Keratinocyte (primary cell): ENCODE measurements around the gene GATA1. TPM values are rescaled to one million over a fixed set of nuclear protein-coding genes. Genes with fewer than 3 reads are reported as not detected.

Source experiments
- DNase-seq: peaks from one replicate; pipeline ENCODE4 v3.0.0-alpha.2; 2011; ENCODE audit warnings: low read depth, missing footprints, low spot score
- FAIRE-seq: peaks from 2 replicates; lab custom pipeline; 2011; peaks lifted over from hg19 to GRCh38; lab: Jason Lieb, UNC
- H2AFZ ChIP-seq: 2 replicates; pipeline ENCODE4 v1.6.0; 2012; ENCODE audit warnings: low read length, control low read depth, inconsistent platforms; ENCODE audit not compliant: control insufficient read depth
- H3K27ac ChIP-seq: 2 replicates; pipeline ENCODE4 v1.5.1; 2011; ENCODE audit warnings: low read length; ENCODE audit not compliant: control insufficient read depth, insufficient read depth
- H3K27me3 ChIP-seq: 3 replicates; pipeline ENCODE4 v1.6.0; 2011; ENCODE audit warnings: low read length; ENCODE audit not compliant: control insufficient read depth, insufficient read depth; ENCODE audit errors: extremely low read depth
- H3K36me3 ChIP-seq, 2 experiments: 2 replicates in 1 of 2; 3 replicates in 1 of 2; pipeline ENCODE4 v1.5.1; 2011; ENCODE audit warnings: low read length in 2 of 2, mild to moderate bottlenecking in 1 of 2; ENCODE audit not compliant: control insufficient read depth in 2 of 2, insufficient read depth in 2 of 2; ENCODE audit errors: extremely low read depth in 1 of 2
- H3K4me1 ChIP-seq: 3 replicates; pipeline ENCODE4 v1.5.1; 2011; ENCODE audit warnings: low read length; ENCODE audit not compliant: control insufficient read depth, insufficient read depth; ENCODE audit errors: extremely low read depth
- H3K4me2 ChIP-seq: 3 replicates; pipeline ENCODE4 v1.6.0; 2011; ENCODE audit warnings: low read depth, low read length; ENCODE audit not compliant: control insufficient read depth, insufficient read depth; ENCODE audit errors: extremely low read depth
- H3K4me3 ChIP-seq, 3 experiments: fragments of 200-600 bp in 1 of 3; sonication (generic) in 1 of 3; 2 replicates in 2 of 3; 3 replicates in 1 of 3; pipeline ENCODE4 v1.5.1; 2011 to 2016; ENCODE audit warnings: low read length in 3 of 3, mild to moderate bottlenecking in 3 of 3, control low read depth in 2 of 3, inconsistent platforms in 1 of 3, low read depth in 1 of 3, mixed read lengths in 1 of 3, mixed run types in 1 of 3, moderate library complexity in 1 of 3; ENCODE audit not compliant: control insufficient read depth in 2 of 3, insufficient read depth in 2 of 3; ENCODE audit errors: extremely low read depth in 1 of 3
- H3K79me2 ChIP-seq: 2 replicates; pipeline ENCODE4 v1.6.0; 2012; ENCODE audit warnings: low read length; ENCODE audit not compliant: control insufficient read depth, insufficient read depth
- H3K9ac ChIP-seq: 3 replicates; pipeline ENCODE4 v1.6.0; 2011; ENCODE audit warnings: low read length; ENCODE audit not compliant: control insufficient read depth, insufficient read depth; ENCODE audit errors: extremely low read depth
- H3K9me1 ChIP-seq: 3 replicates; pipeline ENCODE4 v1.6.0; 2011; ENCODE audit warnings: low read length; ENCODE audit not compliant: control insufficient read depth, insufficient read depth; ENCODE audit errors: extremely low read depth
- H3K9me3 ChIP-seq: 2 replicates; pipeline ENCODE4 v1.5.1; 2012; ENCODE audit warnings: low read depth, low read length; ENCODE audit not compliant: control insufficient read depth
- H4K20me1 ChIP-seq: 3 replicates; pipeline ENCODE4 v1.6.0; 2011; ENCODE audit warnings: low read length; ENCODE audit not compliant: control insufficient read depth, insufficient read depth; ENCODE audit errors: extremely low read depth
- CTCF ChIP-seq, 3 experiments: IDR thresholded peaks in 1 of 3; conservative IDR thresholded peaks in 1 of 3; optimal IDR thresholded peaks in 1 of 3; 2 replicates in 2 of 3; 3 replicates in 1 of 3; pipeline versions ENCODE3 to v1.5.1; 2011; ENCODE audit warnings: low read length in 3 of 3, mild to moderate bottlenecking in 3 of 3, moderate library complexity in 2 of 3, control low read depth in 1 of 3, inconsistent platforms in 1 of 3; ENCODE audit not compliant: insufficient read depth in 2 of 3; ENCODE audit errors: extremely low read depth in 1 of 3
- EZH2 ChIP-seq: IDR thresholded peaks from one replicate; pipeline ENCODE4 v1.6.1; 2012; ENCODE audit warnings: inconsistent platforms, mild to moderate bottlenecking, low read length, moderate library complexity
- dilution Hi-C: fragments of 300-500 bp; cut with MboI; formaldehyde crosslinking; loops from one replicate; pipeline ENCODE4 v1.7.0; 2020; ENCODE audit warnings: low sequenced_read_pairs; ENCODE audit not compliant: extremely low pct_ligation_motif_present
- polyA plus RNA-seq, 5 experiments: library from polyadenylated mRNA; depleted of rRNA in 3 of 5; stranded (reverse) in 3 of 5; stranded (forward) in 1 of 5; unstranded in 1 of 5; fragments of >200 nt; gene quantifications; 1 replicate in 1 of 5; 2 replicates in 3 of 5; 3 replicates in 1 of 5; pipeline versions ENCODE4 v1.2.1 to v1.2.3, GENCODE V29; 2011 to 2012; ENCODE audit warnings: missing spikeins in 2 of 5, low read depth in 1 of 5, low replicate concordance in 1 of 5

Gene GATA1
- polyA plus RNA-seq, 1 donor (not counting 4 experiments of a cell fraction or from before 2014, with no cell fraction given), result not detected

DNA sequence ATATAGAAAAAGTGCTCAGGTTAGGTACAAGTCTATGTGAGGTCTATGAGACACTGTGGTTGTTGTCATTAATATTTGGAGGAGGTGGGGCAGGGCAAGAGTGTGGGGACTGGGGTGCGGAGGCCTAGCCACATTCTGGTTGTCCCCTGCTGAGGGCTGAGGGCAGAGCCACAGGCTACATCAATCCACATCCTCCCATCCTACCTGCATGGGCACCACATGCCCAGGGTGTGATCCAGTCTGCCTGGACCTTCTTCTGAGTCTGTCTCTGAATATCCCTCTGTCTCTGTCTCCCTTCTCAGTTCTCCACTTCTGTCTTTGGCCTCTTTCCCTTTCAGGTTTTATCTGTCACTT lies 1.2 kb upstream of the GATA1 start:
- Histone ChIP-seq H3K9me3 (no peaks in the 10 kb centered on the region), H3K9me1 (no peaks in the 10 kb centered on the region), H3K4me1 (no peaks in the 10 kb centered on the region), H3K4me3 (no peak overlapping the region), H3K27ac (no peak overlapping the region), H3K27me3 (peaks cover 9% of the 10 kb centered on the region), H3K36me3 (no peaks in the 10 kb centered on the region), H2AFZ (no peak overlapping the region), H4K20me1 (no peaks in the 10 kb centered on the region), H3K4me2 (no peak overlapping the region), H3K9ac (no peak overlapping the region), H3K79me2 (no peaks in the 10 kb centered on the region)
- no peak for FAIRE-seq
- DNase-seq, result no peak
- TF ChIP-seq EZH2 (no peak), CTCF (optimal IDR thresholded peaks at IDR 0.05 in 1 of 3, IDR thresholded peaks at IDR 0.05 in 1 of 3, conservative IDR thresholded peaks at IDR 0.05 in 1 of 3; ENCODE audit: extremely low read depth in 1 of 3, insufficient read depth in 2 of 3, low read length in 3 of 3) (no peak)
- dilution Hi-C loops, result no loop called here

GRCh38 chrX:48785540-48786214 lies 713 bp upstream of the GATA1 start:
- peaks cover 9% of the 10 kb centered on the region for H3K27me3 ChIP-seq
- H3K36me3 ChIP-seq, result no peaks in the 10 kb centered on the region
- TF ChIP-seq EZH2, result no peak
- no peak for TF ChIP-seq CTCF (optimal IDR thresholded peaks at IDR 0.05 in 1 of 3, IDR thresholded peaks at IDR 0.05 in 1 of 3, conservative IDR thresholded peaks at IDR 0.05 in 1 of 3; ENCODE audit: extremely low read depth in 1 of 3, insufficient read depth in 2 of 3, low read length in 3 of 3)
- dilution Hi-C loops, result no loop called here
- H3K9ac ChIP-seq, result no peak overlapping the region
- FAIRE-seq (no peak), DNase-seq (no peak)
- no peak overlapping the region for H2AFZ ChIP-seq
- H3K9me3 ChIP-seq, result no peaks in the 10 kb centered on the region
- no peaks in the 10 kb centered on the region for H3K9me1 ChIP-seq
- no peak overlapping the region for H3K4me2 ChIP-seq
- no peaks in the 10 kb centered on the region for H3K79me2 ChIP-seq
- no peak overlapping the region for H3K27ac ChIP-seq
- H3K4me1 ChIP-seq, result no peaks in the 10 kb centered on the region
- H3K4me3 ChIP-seq, result no peak overlapping the region
- H4K20me1 ChIP-seq, result no peaks in the 10 kb centered on the region
